ENCODE measurements around the gene GSDME. TPM values are rescaled to one million over a fixed set of nuclear protein-coding genes. Genes with fewer than 3 reads are reported as not detected.

GSDME gene
- total RNA-seq, 1 donor, result 70.8 TPM

DNA sequence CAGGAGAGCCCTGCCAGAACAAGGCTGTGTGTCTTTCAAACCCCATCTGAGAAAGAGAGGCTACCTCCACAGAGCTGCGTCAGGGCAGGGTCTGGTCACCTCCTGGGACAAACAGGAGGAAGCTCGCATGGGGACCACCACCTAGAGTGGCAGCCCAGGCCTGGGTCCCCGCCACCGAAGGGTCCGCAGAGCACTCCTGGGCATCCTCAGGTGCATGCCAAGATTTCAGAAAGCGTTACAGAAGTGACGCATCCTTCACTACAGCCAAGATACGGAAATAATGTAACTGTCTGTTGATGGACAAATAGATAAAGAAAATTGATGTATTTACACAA lies 42.6 kb downstream of the GSDME start:
- DNase-seq (ENCODE audit: low read depth), result no peak
- no peak overlapping the region for H3K4me3 ChIP-seq (ENCODE audit: low read depth, low read length)
- TF ChIP-seq, protein P1, sequence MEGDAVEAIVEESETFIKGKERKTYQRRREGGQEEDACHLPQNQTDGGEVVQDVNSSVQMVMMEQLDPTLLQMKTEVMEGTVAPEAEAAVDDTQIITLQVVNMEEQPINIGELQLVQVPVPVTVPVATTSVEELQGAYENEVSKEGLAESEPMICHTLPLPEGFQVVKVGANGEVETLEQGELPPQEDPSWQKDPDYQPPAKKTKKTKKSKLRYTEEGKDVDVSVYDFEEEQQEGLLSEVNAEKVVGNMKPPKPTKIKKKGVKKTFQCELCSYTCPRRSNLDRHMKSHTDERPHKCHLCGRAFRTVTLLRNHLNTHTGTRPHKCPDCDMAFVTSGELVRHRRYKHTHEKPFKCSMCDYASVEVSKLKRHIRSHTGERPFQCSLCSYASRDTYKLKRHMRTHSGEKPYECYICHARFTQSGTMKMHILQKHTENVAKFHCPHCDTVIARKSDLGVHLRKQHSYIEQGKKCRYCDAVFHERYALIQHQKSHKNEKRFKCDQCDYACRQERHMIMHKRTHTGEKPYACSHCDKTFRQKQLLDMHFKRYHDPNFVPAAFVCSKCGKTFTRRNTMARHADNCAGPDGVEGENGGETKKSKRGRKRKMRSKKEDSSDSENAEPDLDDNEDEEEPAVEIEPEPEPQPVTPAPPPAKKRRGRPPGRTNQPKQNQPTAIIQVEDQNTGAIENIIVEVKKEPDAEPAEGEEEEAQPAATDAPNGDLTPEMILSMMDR (IDR thresholded peaks at IDR 0.05; ENCODE audit: insufficient read depth, low read depth, low read length), result no peak

DNA sequence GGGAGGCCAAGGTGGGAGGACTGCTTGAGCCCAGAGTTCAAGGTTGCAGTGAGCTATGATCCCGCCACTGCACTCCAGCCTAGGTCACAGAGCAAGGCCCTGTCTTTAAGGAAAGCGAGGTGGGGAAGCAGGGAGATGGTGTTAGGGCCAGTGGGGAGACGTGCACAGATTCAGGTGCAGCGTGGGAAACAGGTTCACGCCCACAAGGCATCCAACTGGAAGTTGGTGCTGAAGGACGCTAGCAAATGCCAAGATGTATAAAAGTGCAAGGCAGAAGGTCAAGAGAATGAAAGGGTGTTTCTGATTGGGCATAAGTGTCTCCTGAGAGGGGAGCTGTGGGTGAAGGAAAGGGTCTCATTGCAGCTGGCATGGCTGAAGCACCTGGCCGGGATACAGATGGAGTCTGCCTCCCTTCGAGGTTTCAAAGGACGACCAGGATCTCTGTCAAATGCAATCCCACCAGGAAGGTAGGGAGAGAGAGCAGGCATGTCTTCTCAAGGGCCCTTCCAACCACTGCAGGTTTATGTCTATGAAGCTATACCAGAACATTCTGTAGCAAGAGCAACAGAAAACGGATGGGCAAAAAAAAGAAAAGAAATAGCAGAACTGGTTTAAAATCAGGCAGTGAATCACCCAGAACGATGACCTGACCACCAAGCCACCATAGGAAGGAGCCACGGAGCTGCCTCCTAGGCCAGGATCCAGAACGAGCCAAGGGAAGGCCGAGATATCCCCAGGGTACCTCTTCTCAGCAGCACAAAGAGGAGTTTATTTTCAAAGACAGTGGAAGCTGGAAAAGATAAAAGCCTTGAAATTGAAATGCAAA lies 43.2 kb downstream of the GSDME start:
- TF ChIP-seq, protein P1 (IDR thresholded peaks at IDR 0.05; ENCODE audit: insufficient read depth, low read depth, low read length), result no peak
- no peak overlapping the region for H3K4me3 ChIP-seq (ENCODE audit: low read depth, low read length)
- DNase-seq (ENCODE audit: low read depth), result no peak

DNA sequence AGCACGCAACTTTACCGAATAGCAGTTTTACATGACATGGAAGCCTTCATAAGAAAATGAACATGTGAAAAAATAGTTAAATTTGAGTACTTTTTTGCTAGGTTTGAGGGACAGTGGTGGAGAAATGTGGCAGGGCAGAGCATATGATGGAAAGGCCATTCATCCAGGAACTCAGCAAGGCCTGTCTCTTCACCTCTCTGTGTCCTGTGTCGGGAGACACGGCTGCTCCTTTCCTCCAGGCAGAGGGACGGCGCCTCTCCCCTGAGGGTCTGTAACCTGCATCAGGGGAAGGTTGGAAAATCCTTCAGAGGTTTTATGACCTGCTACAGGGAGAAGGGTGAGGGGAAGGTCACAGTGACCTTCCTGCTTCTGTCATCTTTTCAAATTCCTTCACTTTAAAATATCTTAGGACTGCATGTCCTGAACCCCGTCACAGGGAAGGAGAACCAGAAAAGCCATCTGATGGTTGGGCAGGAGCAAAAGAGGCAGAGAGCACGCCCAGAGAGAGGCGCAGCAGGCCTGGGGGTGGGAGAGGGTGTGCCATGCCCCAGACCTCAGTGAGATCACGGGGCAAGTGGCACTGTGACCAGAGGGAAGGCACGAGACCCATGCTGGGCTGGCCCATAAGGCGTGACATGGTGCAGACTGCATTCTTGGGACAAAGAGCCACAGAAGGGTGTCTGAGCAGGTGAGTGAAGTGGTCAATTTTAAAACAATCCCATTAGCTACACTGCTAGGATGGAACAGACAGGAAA lies 44.0 kb downstream of the GSDME start:
- no peak for DNase-seq (ENCODE audit: low read depth)
- no peak overlapping the region for H3K4me3 ChIP-seq (ENCODE audit: low read depth, low read length)
- TF ChIP-seq, protein P1 (IDR thresholded peaks at IDR 0.05; ENCODE audit: insufficient read depth, low read depth, low read length), result no peak

DNA sequence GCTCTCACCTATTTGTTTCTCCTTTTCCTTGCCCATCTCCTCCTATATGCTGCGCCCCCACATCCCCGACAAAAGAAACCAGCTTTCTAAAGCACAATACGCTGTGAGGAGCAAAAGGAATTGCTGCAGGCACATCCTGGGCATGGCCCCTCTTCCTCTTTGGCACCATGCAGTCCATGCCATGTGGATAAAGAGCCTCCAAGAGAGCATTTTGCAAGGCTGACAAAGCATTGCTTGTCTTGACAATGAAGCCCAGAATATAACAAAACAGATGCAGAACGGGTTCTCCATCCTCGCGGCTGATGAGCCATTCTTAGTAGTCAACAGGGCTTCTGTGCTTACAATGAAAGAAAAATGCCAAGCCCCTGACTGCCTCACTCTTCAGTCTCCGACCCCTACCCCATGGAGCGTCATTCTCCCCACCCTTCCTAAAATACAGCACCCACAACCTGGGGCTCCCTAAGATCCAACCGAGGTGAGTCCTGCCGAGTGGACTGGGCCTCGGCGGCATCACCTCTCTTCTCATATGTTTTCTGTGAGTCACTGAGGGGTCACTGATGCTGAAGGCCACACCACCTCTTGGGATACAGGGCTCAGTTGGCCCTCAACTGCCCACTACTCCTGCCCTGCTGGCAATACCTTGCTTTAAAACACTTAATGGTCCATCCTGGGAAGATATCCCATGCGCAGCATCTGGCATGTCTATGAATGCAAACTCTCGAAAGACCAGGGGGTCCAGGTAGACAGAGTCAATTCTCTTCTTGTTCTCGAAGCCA lies 47.5 kb downstream of the GSDME start:
- TF ChIP-seq, protein P1 (IDR thresholded peaks at IDR 0.05; ENCODE audit: insufficient read depth, low read depth, low read length), result no peak
- DNase-seq (ENCODE audit: low read depth), result no peak
- H3K4me3 ChIP-seq (ENCODE audit: low read depth, low read length), result no peak overlapping the region

DNA sequence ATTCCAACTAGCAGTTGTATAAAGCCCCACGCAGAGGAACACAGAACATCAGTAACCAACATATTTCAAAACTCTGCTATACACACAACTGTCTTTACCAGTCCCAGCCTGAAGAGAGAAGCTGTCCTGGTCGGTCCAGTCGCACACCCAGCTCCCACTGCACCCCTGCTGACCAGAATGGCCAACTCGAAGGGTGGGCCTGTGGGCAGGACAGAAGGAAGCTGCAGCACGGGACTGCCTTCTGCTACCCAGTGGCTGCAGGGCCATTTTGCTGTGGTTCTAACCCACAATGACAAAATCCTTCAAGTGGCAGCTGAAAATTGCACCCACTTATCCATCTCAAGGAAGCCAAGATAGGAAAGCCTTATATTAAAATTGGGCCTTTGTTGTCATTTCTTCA lies 48.2 kb downstream of the GSDME start:
- TF ChIP-seq, protein P1 (IDR thresholded peaks at IDR 0.05; ENCODE audit: insufficient read depth, low read depth, low read length), result no peak
- DNase-seq (ENCODE audit: low read depth), result no peak
- H3K4me3 ChIP-seq (ENCODE audit: low read depth, low read length), result no peak overlapping the region

DNA sequence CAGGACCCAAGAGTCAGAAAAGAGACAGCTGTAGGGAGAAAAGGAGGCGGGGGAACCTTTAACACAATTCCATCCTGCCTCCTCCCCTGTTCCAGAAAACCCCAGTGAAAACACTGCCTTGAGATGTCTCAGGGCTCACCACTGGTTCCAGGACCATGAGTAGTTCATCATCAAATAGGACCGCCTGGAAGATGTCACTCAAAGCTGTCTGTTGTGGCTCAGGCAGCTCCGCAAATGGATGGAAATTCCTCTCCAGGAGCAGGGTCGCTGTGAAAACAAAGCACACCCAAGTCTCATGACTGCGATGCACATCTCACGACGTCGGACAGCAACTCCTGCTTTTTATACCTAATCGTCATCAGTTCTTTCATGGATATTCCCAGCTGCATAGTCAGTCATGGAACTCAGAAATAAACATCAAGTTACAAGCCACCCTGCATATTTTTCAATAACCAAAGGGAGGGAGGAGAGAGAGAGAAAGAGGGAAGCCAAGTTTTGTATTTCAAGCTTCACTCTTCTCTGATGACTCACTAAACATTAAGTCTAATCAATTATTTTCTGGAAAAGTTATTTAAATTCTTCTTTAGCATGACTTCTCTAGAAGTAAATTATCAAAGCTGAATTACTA lies 49.2 kb downstream of the GSDME start:
- TF ChIP-seq, protein P1 (IDR thresholded peaks at IDR 0.05; ENCODE audit: insufficient read depth, low read depth, low read length), result no peak
- DNase-seq (ENCODE audit: low read depth), result no peak

More for the DNA sequence above, 49.2 kb downstream of the GSDME start:
- H3K4me3 ChIP-seq (ENCODE audit: low read depth, low read length), result no peak overlapping the region

Measured in fibroblast of villous mesenchyme (primary cell).